Neural cell (in vitro differentiated cells): ENCODE results near the gene ARMC9. TPM values are rescaled to one million over a fixed set of nuclear protein-coding genes. Genes with fewer than 3 reads are reported as not detected.

Experiments used
- H2AFZ ChIP-seq: fragments of 200-600, 300-800 bp; sonication (generic), shearing (Covaris generic); 2 replicates; pipeline ENCODE4 v1.6.0; 2014; ENCODE audit warnings: low read depth, mild to moderate bottlenecking, antibody characterized with exemption, low read length, moderate library complexity
- H3F3A ChIP-seq: fragments of 200-600 bp; shearing (Covaris generic); 2 replicates; pipeline ENCODE4 v1.6.1; 2016; ENCODE audit warnings: mild to moderate bottlenecking, moderate library complexity, mixed read lengths, antibody characterized with exemption, low read length; ENCODE audit not compliant: insufficient read depth, poor library complexity, severe bottlenecking
- H3K27ac ChIP-seq: fragments of 200-600, 300-800 bp; sonication (generic), shearing (Covaris generic); 2 replicates; pipeline ENCODE4 v1.5.1; 2014; ENCODE audit warnings: mild to moderate bottlenecking, low read length, moderate library complexity
- H3K27me3 ChIP-seq: fragments of 300-800, 200-600 bp; sonication (generic), shearing (Covaris generic); 2 replicates; pipeline ENCODE4 v1.6.0; 2014; ENCODE audit warnings: mild to moderate bottlenecking, low read depth, low read length, moderate library complexity; ENCODE audit not compliant: insufficient read depth
- H3K36me3 ChIP-seq: fragments of 300-800, 200-600 bp; sonication (generic), shearing (Covaris generic); 2 replicates; pipeline ENCODE4 v1.5.1; 2014; ENCODE audit warnings: mild to moderate bottlenecking, antibody characterized with exemption, low read length, moderate library complexity; ENCODE audit not compliant: insufficient read depth
- H3K4me2 ChIP-seq: fragments of 300-800, 200-600 bp; sonication (generic), shearing (Covaris generic); 2 replicates; pipeline ENCODE4 v1.6.0; 2014; ENCODE audit warnings: mild to moderate bottlenecking, low read length
- H3K4me3 ChIP-seq: fragments of 300-800, 200-600 bp; sonication (generic), shearing (Covaris generic); 2 replicates; pipeline ENCODE4 v1.5.1; 2014; ENCODE audit warnings: mild to moderate bottlenecking, low read length, moderate library complexity
- H3K79me2 ChIP-seq: fragments of 200-600 bp; shearing (Covaris generic); replicated peaks from 2 replicates; pipeline ENCODE4 v1.6.0; 2014; ENCODE audit warnings: mild to moderate bottlenecking, low read length, moderate library complexity; ENCODE audit not compliant: insufficient read depth
- H3K9ac ChIP-seq: fragments of 300-800, 200-600 bp; sonication (generic), shearing (Covaris generic); 2 replicates; pipeline ENCODE4 v1.6.1; 2016; ENCODE audit warnings: mild to moderate bottlenecking, low read length, mixed read lengths
- H3K9me2 ChIP-seq: fragments of 200-600 bp; shearing (Covaris generic); 2 replicates; pipeline ENCODE4 v1.6.1; 2016; ENCODE audit warnings: mild to moderate bottlenecking, low read length, mixed read lengths; ENCODE audit not compliant: insufficient read depth
- H3K9me3 ChIP-seq: fragments of 200-600, 300-800 bp; sonication (generic), shearing (Covaris generic); 2 replicates; pipeline ENCODE4 v1.6.1; 2016; ENCODE audit warnings: mild to moderate bottlenecking, mixed run types, low read length, moderate library complexity, mixed read lengths
- H4K20me1 ChIP-seq: fragments of 200-600 bp; shearing (Covaris generic); 2 replicates; pipeline ENCODE4 v1.6.1; 2016; ENCODE audit warnings: mild to moderate bottlenecking, mixed run types; ENCODE audit not compliant: insufficient read depth
- CTCF ChIP-seq: fragments of 450-650 bp; IDR thresholded peaks from 2 replicates; pipeline ENCODE4 v1.5.1; 2014; ENCODE audit warnings: antibody characterized with exemption, mild to moderate bottlenecking, moderate library complexity; ENCODE audit not compliant: poor library complexity, severe bottlenecking
- EP300 ChIP-seq: fragments of 450-650 bp; conservative IDR thresholded peaks from 2 replicates; pipeline ENCODE4 v1.6.1; 2014; ENCODE audit warnings: antibody characterized with exemption, mild to moderate bottlenecking, moderate library complexity; ENCODE audit not compliant: poor library complexity, severe bottlenecking
- EZH2 ChIP-seq: fragments of 200-600, 300-800 bp; shearing (Covaris generic), sonication (generic); IDR thresholded peaks from 2 replicates; pipeline ENCODE4 v1.6.1; 2014; ENCODE audit warnings: antibody characterized with exemption, low read length, borderline replicate concordance, mild to moderate bottlenecking; ENCODE audit not compliant: insufficient read depth, poor library complexity, severe bottlenecking
- MXI1 ChIP-seq: fragments of 450-650 bp; conservative IDR thresholded peaks from 2 replicates; pipeline ENCODE4 v1.6.1; 2014; ENCODE audit warnings: antibody characterized with exemption, mild to moderate bottlenecking; ENCODE audit not compliant: poor library complexity, severe bottlenecking
- POLR2AphosphoS5 ChIP-seq: IDR thresholded peaks from 2 replicates; pipeline ENCODE4 v1.6.1; 2012
- RAD21 ChIP-seq: fragments of 450-650 bp; conservative IDR thresholded peaks from 2 replicates; pipeline ENCODE4 v1.6.1; 2014; ENCODE audit warnings: antibody characterized with exemption, mild to moderate bottlenecking, moderate library complexity
- SMC3 ChIP-seq: fragments of 450-650 bp; conservative IDR thresholded peaks from 2 replicates; pipeline ENCODE4 v1.6.1; 2014; ENCODE audit warnings: antibody characterized with exemption, mild to moderate bottlenecking, moderate library complexity; ENCODE audit not compliant: poor library complexity
- TAF1 ChIP-seq: IDR thresholded peaks from 2 replicates; pipeline ENCODE4 v1.6.1; 2012; ENCODE audit warnings: low read depth
- polyA plus RNA-seq: library from polyadenylated mRNA; depleted of rRNA; stranded (reverse); fragments of >200 nt; gene quantifications from 2 replicates; pipeline ENCODE4 v1.2.3, GENCODE V29; 2014
- TF ChIP-seq, protein P1 (sequence below): IDR thresholded peaks from 2 replicates; pipeline ENCODE4 v1.6.1; 2012; ENCODE audit warnings: borderline replicate concordance

Gene ARMC9
- polyA plus RNA-seq, 1 donor from 2014 or later: 13.9 TPM

DNA sequence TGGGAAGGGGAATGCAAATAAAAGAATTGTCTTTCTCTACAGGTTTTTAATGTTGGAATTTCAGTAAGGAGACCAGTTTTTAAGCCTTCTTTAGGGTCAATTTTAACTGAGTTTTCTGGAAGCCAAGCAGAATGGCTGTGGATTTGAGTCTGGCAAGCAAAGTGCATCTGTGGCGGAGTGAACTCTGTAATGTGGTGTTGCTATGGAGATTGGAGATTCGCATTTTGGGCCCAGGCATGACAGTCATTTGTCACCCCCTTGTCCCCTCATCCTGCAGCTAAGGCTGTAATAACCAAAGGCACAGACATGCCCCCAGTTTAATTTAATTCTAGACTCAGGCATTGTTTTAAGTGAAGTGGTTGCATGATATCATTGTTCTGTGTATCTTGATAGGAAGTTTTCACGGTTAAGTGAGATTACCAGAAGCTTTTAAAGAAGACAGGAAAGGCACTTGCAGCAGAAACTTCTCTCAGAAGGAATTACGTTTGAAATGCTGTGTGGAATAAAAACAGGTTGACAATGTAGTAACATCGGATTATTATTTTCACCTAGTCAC, 30.6 kb downstream of the ARMC9 start:
- H3K27ac ChIP-seq: no peak overlapping the region
- no peaks in the 10 kb centered on the region for H3K9me2 ChIP-seq
- H3K9ac ChIP-seq: no peak overlapping the region
- H2AFZ ChIP-seq: no peak overlapping the region
- H3F3A ChIP-seq: no peaks in the 10 kb centered on the region
- H4K20me1 ChIP-seq: no peaks in the 10 kb centered on the region
- no peaks in the 10 kb centered on the region for H3K79me2 ChIP-seq
- no peaks in the 10 kb centered on the region for H3K9me3 ChIP-seq
- TF ChIP-seq TAF1 (no peak), RAD21 (no peak), EZH2 (no peak), POLR2AphosphoS5 (no peak), SMC3 (no peak), MXI1 (no peak)
- TF ChIP-seq, protein P1, sequence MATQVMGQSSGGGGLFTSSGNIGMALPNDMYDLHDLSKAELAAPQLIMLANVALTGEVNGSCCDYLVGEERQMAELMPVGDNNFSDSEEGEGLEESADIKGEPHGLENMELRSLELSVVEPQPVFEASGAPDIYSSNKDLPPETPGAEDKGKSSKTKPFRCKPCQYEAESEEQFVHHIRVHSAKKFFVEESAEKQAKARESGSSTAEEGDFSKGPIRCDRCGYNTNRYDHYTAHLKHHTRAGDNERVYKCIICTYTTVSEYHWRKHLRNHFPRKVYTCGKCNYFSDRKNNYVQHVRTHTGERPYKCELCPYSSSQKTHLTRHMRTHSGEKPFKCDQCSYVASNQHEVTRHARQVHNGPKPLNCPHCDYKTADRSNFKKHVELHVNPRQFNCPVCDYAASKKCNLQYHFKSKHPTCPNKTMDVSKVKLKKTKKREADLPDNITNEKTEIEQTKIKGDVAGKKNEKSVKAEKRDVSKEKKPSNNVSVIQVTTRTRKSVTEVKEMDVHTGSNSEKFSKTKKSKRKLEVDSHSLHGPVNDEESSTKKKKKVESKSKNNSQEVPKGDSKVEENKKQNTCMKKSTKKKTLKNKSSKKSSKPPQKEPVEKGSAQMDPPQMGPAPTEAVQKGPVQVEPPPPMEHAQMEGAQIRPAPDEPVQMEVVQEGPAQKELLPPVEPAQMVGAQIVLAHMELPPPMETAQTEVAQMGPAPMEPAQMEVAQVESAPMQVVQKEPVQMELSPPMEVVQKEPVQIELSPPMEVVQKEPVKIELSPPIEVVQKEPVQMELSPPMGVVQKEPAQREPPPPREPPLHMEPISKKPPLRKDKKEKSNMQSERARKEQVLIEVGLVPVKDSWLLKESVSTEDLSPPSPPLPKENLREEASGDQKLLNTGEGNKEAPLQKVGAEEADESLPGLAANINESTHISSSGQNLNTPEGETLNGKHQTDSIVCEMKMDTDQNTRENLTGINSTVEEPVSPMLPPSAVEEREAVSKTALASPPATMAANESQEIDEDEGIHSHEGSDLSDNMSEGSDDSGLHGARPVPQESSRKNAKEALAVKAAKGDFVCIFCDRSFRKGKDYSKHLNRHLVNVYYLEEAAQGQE: no peak
- H3K4me3 ChIP-seq: no peak overlapping the region
- no peaks in the 10 kb centered on the region for H3K36me3 ChIP-seq
- H3K4me2 ChIP-seq: no peak overlapping the region
- H3K27me3 ChIP-seq: no peaks in the 10 kb centered on the region

- H3F3A ChIP-seq: no peaks in the 10 kb centered on the region
- H3K9me2 ChIP-seq: no peaks in the 10 kb centered on the region
- TF ChIP-seq RAD21: no peak
- no peak for TF ChIP-seq CTCF
- TF ChIP-seq MXI1: no peak
- no peak for TF ChIP-seq EP300
- TF ChIP-seq TAF1: no peak
- TF ChIP-seq SMC3: no peak
- no peak for TF ChIP-seq EZH2
- no peak for TF ChIP-seq POLR2AphosphoS5
- TF ChIP-seq, protein P1: no peak
- no peaks in the 10 kb centered on the region for H3K79me2 ChIP-seq
- no peak overlapping the region for H3K4me3 ChIP-seq
- H2AFZ ChIP-seq: no peak overlapping the region
- no peak overlapping the region for H3K27ac ChIP-seq
- no peak overlapping the region for H3K4me2 ChIP-seq
- H4K20me1 ChIP-seq: no peaks in the 10 kb centered on the region
- no peaks in the 10 kb centered on the region for H3K9me3 ChIP-seq
- no peaks in the 10 kb centered on the region for H3K27me3 ChIP-seq
- no peak overlapping the region for H3K9ac ChIP-seq
- H3K36me3 ChIP-seq: no peaks in the 10 kb centered on the region
Observed at GRCh38 chr2:231235217-231235616, 36.8 kb downstream of the ARMC9 start.
